HFF-Myc (cell line): ENCODE measurements around the gene PNMA5.
"Not testable (repeated sequence)": the region's sequence is repeated elsewhere in the genome, so short reads cannot be mapped to it uniquely, and the experiment has no call there.

Experiments used
- DNase-seq: peaks from one replicate; pipeline ENCODE4 v3.0.0-alpha.2; 2011; ENCODE audit warnings: low read depth; ENCODE audit errors: extremely low read depth
- H3K4me3 ChIP-seq: replicated peaks from 2 replicates; pipeline ENCODE4 v1.5.1; 2011; ENCODE audit warnings: low read depth, mild to moderate bottlenecking, control low read depth, low read length
- CTCF ChIP-seq: IDR thresholded peaks from 2 replicates; pipeline ENCODE4 v1.5.1; 2012; ENCODE audit warnings: mild to moderate bottlenecking, low read depth, low read length, control low read depth; ENCODE audit errors: missing control alignments

PNMA5 gene

GRCh38 chrX:153004780-153005179 is 10.9 kb upstream of the PNMA5 start:
- no peak for DNase-seq
- no peak overlapping the region for H3K4me3 ChIP-seq
- no peak for TF ChIP-seq CTCF

GRCh38 chrX:153003981-153004380 is 10.1 kb upstream of the PNMA5 start:
- no peak for DNase-seq
- no peak overlapping the region for H3K4me3 ChIP-seq
- no peak for TF ChIP-seq CTCF

GRCh38 chrX:153002182-153002581 is 8.3 kb upstream of the PNMA5 start:
- DNase-seq, H3K4me3 ChIP-seq: not testable (repeated sequence)

GRCh38 chrX:152997337-152997736 is 3.4 kb upstream of the PNMA5 start:
- TF ChIP-seq CTCF = no peak
- no peak for DNase-seq
- no peak overlapping the region for H3K4me3 ChIP-seq

- no peak overlapping the region for H3K4me3 ChIP-seq
- DNase-seq = no peak
- no peak for TF ChIP-seq CTCF
Measured at GRCh38 chrX:152992115-152992514, 1.8 kb downstream of the PNMA5 start.

GRCh38 chrX:152991123-152991522 is 2.8 kb downstream of the PNMA5 start:
- no peak for DNase-seq
- H3K4me3 ChIP-seq = no peak overlapping the region
- no peak for TF ChIP-seq CTCF

GRCh38 chrX:152989292-152989658 is 4.6 kb downstream of the PNMA5 start:
- no peak overlapping the region for H3K4me3 ChIP-seq
- no peak for TF ChIP-seq CTCF
- DNase-seq = no peak
